Measurements from ENCODE around the gene JARID2.
A peak's percentile ranks its signal among the peaks of the same experiment; 100 is the strongest.
"Not testable (repeated sequence)": the region's sequence is repeated elsewhere in the genome, so short reads cannot be mapped to it uniquely, and the experiment has no call there.

The JARID2 gene

GRCh38 chr6:15528870-15529269 lies 283.0 kb downstream of the JARID2 start:
- H3K9me3 Mint-ChIP-seq, result no peaks in the 10 kb centered on the region
- no peaks in the 10 kb centered on the region for H3K27me3 Mint-ChIP-seq
- no peak overlapping the region for H3K4me3 Mint-ChIP-seq
- ATAC-seq (replicated peaks; ENCODE audit: extremely low read depth, poor library complexity, severe bottlenecking) (no peak), DNase-seq (ENCODE audit: low spot score in 2 of 2) (no peak)
- H3K27ac Mint-ChIP-seq (ENCODE audit: low read depth), result no peak overlapping the region
- H3K36me3 Mint-ChIP-seq (ENCODE audit: insufficient read depth), result peaks cover 13% of the 10 kb centered on the region
- H3K4me1 Mint-ChIP-seq, result peaks cover 20% of the 10 kb centered on the region

- peaks cover 18% of the 10 kb centered on the region for H3K4me1 Mint-ChIP-seq
- H3K27ac Mint-ChIP-seq (ENCODE audit: low read depth), result no peak overlapping the region
- no peaks in the 10 kb centered on the region for H3K27me3 Mint-ChIP-seq
- H3K9me3 Mint-ChIP-seq, result no peaks in the 10 kb centered on the region
- no peak for DNase-seq (ENCODE audit: low spot score in 2 of 2)
- no peak overlapping the region for H3K4me3 Mint-ChIP-seq
- peaks cover 12% of the 10 kb centered on the region for H3K36me3 Mint-ChIP-seq (ENCODE audit: insufficient read depth)
- no peak for ATAC-seq (replicated peaks; ENCODE audit: extremely low read depth, poor library complexity, severe bottlenecking)
Observed at GRCh38 chr6:15530411-15530810, 284.5 kb downstream of the JARID2 start.

- peaks cover 10% of the 10 kb centered on the region for H3K36me3 Mint-ChIP-seq (ENCODE audit: insufficient read depth)
- H3K4me1 Mint-ChIP-seq, result peaks cover 4% of the 10 kb centered on the region
- no peak for ATAC-seq (replicated peaks; ENCODE audit: extremely low read depth, poor library complexity, severe bottlenecking)
- H3K27me3 Mint-ChIP-seq, result no peaks in the 10 kb centered on the region
- no peak overlapping the region for H3K27ac Mint-ChIP-seq (ENCODE audit: low read depth)
- no peak overlapping the region for H3K4me3 Mint-ChIP-seq
- no peaks in the 10 kb centered on the region for H3K9me3 Mint-ChIP-seq
- DNase-seq (ENCODE audit: low spot score in 2 of 2), result no peak
Observed at GRCh38 chr6:15531973-15532372, 286.1 kb downstream of the JARID2 start.

- Mint-ChIP-seq H3K27me3 (no peaks in the 10 kb centered on the region), H3K27ac (ENCODE audit: low read depth) (no peak overlapping the region), H3K9me3 (no peaks in the 10 kb centered on the region), H3K36me3 (ENCODE audit: insufficient read depth) (peaks cover 9% of the 10 kb centered on the region), H3K4me3 (no peak overlapping the region), H3K4me1 (peaks cover 16% of the 10 kb centered on the region)
- ATAC-seq (replicated peaks; ENCODE audit: extremely low read depth, poor library complexity, severe bottlenecking) (no peak), DNase-seq (ENCODE audit: low spot score in 2 of 2) (no peak)
Observed at GRCh38 chr6:15533379-15534026, 287.6 kb downstream of the JARID2 start.

GRCh38 chr6:15534974-15535373 lies 289.1 kb downstream of the JARID2 start:
- no peak for ATAC-seq (replicated peaks; ENCODE audit: extremely low read depth, poor library complexity, severe bottlenecking)
- H3K4me1 Mint-ChIP-seq, result peaks cover 21% of the 10 kb centered on the region
- no peak overlapping the region for H3K4me3 Mint-ChIP-seq
- DNase-seq (ENCODE audit: low spot score in 2 of 2), result no peak
- peak overlapping the region; percentile 33 for H3K27ac Mint-ChIP-seq (ENCODE audit: low read depth)
- H3K36me3 Mint-ChIP-seq (ENCODE audit: insufficient read depth), result peaks cover 6% of the 10 kb centered on the region
- H3K9me3 Mint-ChIP-seq, result no peaks in the 10 kb centered on the region
- H3K27me3 Mint-ChIP-seq, result no peaks in the 10 kb centered on the region

- no peak overlapping the region for H3K4me3 Mint-ChIP-seq
- H3K27ac Mint-ChIP-seq (ENCODE audit: low read depth), result peak overlapping the region; percentile 33
- H3K9me3 Mint-ChIP-seq, result no peaks in the 10 kb centered on the region
- ATAC-seq (replicated peaks; ENCODE audit: extremely low read depth, poor library complexity, severe bottlenecking) (no peak), DNase-seq (ENCODE audit: low spot score in 2 of 2) (no peak)
- peaks cover 18% of the 10 kb centered on the region for H3K4me1 Mint-ChIP-seq
- no peaks in the 10 kb centered on the region for H3K27me3 Mint-ChIP-seq
- H3K36me3 Mint-ChIP-seq (ENCODE audit: insufficient read depth), result peaks cover 6% of the 10 kb centered on the region
Observed at GRCh38 chr6:15535495-15536197, 289.8 kb downstream of the JARID2 start.

GRCh38 chr6:15536198-15536955 lies 290.5 kb downstream of the JARID2 start:
- H3K4me3 Mint-ChIP-seq, result no peak overlapping the region
- H3K27me3 Mint-ChIP-seq, result no peaks in the 10 kb centered on the region
- no peak overlapping the region for H3K27ac Mint-ChIP-seq (ENCODE audit: low read depth)
- ATAC-seq (replicated peaks; ENCODE audit: extremely low read depth, poor library complexity, severe bottlenecking), result no peak
- no peaks in the 10 kb centered on the region for H3K9me3 Mint-ChIP-seq
- peaks cover 17% of the 10 kb centered on the region for H3K4me1 Mint-ChIP-seq
- peaks cover 5% of the 10 kb centered on the region for H3K36me3 Mint-ChIP-seq (ENCODE audit: insufficient read depth)
- no peak for DNase-seq (ENCODE audit: low spot score in 2 of 2)

- Mint-ChIP-seq H3K4me3 (no peak overlapping the region), H3K27me3 (no peaks in the 10 kb centered on the region), H3K27ac (ENCODE audit: low read depth) (peak overlapping the region; percentile 60), H3K9me3 (no peaks in the 10 kb centered on the region), H3K4me1 (peaks cover 17% of the 10 kb centered on the region), H3K36me3 (ENCODE audit: insufficient read depth) (peaks cover 4% of the 10 kb centered on the region)
- ATAC-seq (replicated peaks; ENCODE audit: extremely low read depth, poor library complexity, severe bottlenecking) (no peak), DNase-seq (ENCODE audit: low spot score in 2 of 2) (no peak)
Observed at GRCh38 chr6:15538106-15538505, 292.2 kb downstream of the JARID2 start.

- H3K36me3 Mint-ChIP-seq (ENCODE audit: insufficient read depth), result no peaks in the 10 kb centered on the region
- no peak overlapping the region for H3K27ac Mint-ChIP-seq (ENCODE audit: low read depth)
Observed at GRCh38 chr6:15538766-15539495, 293.1 kb downstream of the JARID2 start.

GRCh38 chr6:15539722-15540270 lies 293.9 kb downstream of the JARID2 start:
- peaks cover 6% of the 10 kb centered on the region for H3K9me3 Mint-ChIP-seq
- DNase-seq (ENCODE audit: low spot score in 2 of 2) (no peak), ATAC-seq (replicated peaks; ENCODE audit: extremely low read depth, poor library complexity, severe bottlenecking) (no peak)
- peaks cover 23% of the 10 kb centered on the region for H3K4me1 Mint-ChIP-seq
- H3K4me3 Mint-ChIP-seq, result no peak overlapping the region
- no peaks in the 10 kb centered on the region for H3K36me3 Mint-ChIP-seq (ENCODE audit: insufficient read depth)
- H3K27ac Mint-ChIP-seq (ENCODE audit: low read depth), result no peak overlapping the region
- no peaks in the 10 kb centered on the region for H3K27me3 Mint-ChIP-seq

More at GRCh38 chr6:15538766-15539495, 293.1 kb downstream of the JARID2 start:
- peaks cover 23% of the 10 kb centered on the region for H3K4me1 Mint-ChIP-seq
- H3K27me3 Mint-ChIP-seq, result no peaks in the 10 kb centered on the region
- peaks cover 4% of the 10 kb centered on the region for H3K9me3 Mint-ChIP-seq
- H3K4me3 Mint-ChIP-seq, result no peak overlapping the region
- ATAC-seq (replicated peaks; ENCODE audit: extremely low read depth, poor library complexity, severe bottlenecking) (no peak), DNase-seq (ENCODE audit: low spot score in 2 of 2) (no peak)

- H3K27me3 Mint-ChIP-seq; H3K9me3 Mint-ChIP-seq; ATAC-seq (replicated peaks; ENCODE audit: extremely low read depth, poor library complexity, severe bottlenecking); H3K4me3 Mint-ChIP-seq; DNase-seq (ENCODE audit: low spot score in 2 of 2); H3K27ac Mint-ChIP-seq (ENCODE audit: low read depth); H3K36me3 Mint-ChIP-seq (ENCODE audit: insufficient read depth): not testable (repeated sequence)
- H3K4me1 Mint-ChIP-seq, result peaks cover 17% of the 10 kb centered on the region
Observed at GRCh38 chr6:15543332-15543917, 297.6 kb downstream of the JARID2 start.
